ENCODE measurements around the gene PIGQ.

Gene PIGQ

DNA sequence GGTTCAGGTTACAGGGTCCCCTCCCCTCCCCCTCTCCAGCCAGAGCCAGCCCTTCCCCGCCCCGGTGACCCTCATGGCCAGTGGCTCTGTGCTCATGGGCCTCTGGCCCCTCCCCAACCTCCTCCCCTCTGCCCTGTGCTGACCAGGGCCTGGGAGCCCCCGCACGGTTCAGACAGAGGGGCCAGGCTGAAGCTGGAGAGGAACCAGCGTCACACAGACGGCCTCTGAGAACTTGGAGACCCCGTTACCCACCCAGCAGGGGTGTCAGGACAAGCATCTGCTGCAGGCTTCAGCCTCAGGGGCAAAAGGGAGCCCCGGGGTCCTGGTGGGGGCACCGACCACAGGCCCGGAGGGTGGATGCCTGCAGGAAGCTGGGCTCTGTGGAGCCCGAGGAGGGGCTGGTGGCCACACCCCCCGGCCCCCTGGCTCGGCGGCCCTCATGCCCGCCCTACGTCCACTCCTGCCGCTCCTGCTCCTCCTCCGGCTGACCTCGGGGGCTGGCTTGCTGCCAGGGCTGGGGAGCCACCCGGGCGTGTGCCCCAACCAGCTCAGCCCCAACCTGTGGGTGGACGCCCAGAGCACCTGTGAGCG is 61.1 kb downstream of the PIGQ start, which contains the start of gene WFIKKN1:
Gene WFIKKN1, plus strand, starts transcription at position 171 of the 591 bp plus-strand sequence. Its CDS starts 269 bp downstream, at position 440.
- DNase-seq = no peak

DNA sequence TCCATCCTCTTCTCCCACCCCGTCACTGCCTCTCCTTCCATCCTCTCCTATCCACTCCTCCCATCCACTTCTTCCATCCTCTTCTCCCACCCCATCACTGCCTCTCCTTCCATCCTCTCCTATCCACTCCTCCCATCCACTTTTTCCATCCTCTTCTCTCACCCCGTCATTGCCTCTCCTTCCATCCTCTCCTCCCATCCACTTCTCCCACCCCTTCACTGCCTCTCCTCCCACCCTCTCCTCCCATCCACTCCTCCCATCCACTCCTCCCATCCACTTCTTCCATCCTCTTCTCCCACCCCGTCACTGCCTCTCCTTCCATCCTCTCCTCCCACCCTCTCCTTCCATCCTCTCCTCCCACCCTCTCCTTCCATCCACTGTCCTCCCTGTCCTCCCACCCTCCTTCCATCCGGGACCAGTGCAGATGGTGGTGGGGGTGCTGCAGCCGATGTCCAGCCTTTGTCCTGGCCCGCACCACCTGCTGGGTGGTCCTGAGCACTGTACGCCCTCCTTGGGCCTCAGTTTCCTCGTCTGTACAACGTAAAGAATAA is 62.1 kb downstream of the PIGQ start:
- DNase-seq = no peak

DNA sequence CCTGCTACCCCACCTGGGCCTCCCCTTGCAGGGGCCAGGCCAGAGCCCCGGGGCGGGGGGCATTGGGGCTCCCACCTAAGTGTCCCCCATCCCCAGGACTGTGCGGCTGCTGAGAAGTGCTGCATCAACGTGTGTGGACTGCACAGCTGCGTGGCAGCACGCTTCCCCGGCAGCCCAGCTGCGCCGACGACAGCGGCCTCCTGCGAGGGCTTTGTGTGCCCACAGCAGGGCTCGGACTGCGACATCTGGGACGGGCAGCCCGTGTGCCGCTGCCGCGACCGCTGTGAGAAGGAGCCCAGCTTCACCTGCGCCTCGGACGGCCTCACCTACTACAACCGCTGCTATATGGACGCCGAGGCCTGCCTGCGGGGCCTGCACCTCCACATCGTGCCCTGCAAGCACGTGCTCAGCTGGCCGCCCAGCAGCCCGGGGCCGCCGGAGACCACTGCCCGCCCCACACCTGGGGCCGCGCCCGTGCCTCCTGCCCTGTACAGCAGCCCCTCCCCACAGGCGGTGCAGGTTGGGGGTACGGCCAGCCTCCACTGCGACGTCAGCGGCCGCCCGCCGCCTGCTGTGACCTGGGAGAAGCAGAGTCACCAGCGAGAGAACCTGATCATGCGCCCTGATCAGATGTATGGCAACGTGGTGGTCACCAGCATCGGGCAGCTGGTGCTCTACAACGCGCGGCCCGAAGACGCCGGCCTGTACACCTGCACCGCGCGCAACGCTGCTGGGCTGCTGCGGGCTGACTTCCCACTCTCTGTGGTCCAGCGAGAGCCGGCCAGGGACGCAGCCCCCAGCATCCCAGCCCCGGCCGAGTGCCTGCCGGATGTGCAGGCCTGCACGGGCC is 62.9 kb downstream of the PIGQ start:
- no peak for DNase-seq

DNA sequence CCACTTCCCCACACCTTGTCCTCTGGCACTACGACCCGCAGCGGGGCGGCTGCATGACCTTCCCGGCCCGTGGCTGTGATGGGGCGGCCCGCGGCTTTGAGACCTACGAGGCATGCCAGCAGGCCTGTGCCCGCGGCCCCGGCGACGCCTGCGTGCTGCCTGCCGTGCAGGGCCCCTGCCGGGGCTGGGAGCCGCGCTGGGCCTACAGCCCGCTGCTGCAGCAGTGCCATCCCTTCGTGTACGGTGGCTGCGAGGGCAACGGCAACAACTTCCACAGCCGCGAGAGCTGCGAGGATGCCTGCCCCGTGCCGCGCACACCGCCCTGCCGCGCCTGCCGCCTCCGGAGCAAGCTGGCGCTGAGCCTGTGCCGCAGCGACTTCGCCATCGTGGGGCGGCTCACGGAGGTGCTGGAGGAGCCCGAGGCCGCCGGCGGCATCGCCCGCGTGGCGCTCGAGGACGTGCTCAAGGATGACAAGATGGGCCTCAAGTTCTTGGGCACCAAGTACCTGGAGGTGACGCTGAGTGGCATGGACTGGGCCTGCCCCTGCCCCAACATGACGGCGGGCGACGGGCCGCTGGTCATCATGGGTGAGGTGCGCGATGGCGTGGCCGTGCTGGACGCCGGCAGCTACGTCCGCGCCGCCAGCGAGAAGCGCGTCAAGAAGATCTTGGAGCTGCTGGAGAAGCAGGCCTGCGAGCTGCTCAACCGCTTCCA is 63.7 kb downstream of the PIGQ start:
- DNase-seq = no peak

All from stimulated activated CD4-positive, alpha-beta T cell treated with anti-CD3 and anti-CD28 coated beads, Interleukin-1b, Interleukin-23, amount 100 ng/mL, for 48 hours (primary cell).